Measurements from ENCODE around the gene SERPINB7. TPM values are rescaled to one million over a fixed set of nuclear protein-coding genes. Genes with fewer than 3 reads are reported as not detected.

SERPINB7 gene
- total and polyA plus RNA-seq, 10 of the 15 experiments (the other 5 are each of a cell fraction or from before 2014, with no cell fraction given): not detected

DNA sequence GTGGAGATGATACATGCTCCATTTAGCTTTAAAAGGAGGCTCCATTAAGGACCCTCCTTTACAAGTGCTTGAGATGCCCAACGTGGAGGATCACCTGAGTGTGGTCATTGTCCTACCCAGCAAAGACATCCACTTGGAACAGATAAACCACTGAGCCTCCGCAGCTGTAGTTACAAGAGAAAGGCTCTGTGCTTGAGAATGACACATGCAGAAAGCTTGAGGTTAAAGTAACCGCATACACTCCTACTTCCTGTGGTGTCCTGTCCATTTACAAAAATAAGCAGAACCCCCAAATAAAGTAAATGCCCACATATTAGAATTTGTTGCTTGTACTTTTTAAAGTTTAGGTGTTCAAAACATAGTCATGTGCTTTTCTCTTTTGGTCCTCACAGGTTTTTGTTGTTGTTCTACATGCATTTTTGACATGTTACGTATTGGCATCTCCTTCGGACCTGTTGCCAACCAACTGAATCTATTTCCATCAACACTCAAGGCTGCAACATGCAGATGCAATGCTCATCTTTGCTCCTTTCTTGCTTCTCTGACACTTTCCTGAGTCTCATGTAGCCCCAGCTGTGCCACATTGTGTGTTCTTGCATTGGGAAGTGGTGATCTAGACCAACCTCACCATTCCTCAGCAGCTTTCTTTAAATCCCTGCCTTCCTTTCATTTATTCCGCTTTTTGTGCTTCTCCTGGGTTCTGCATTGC, 56.0 kb downstream of the SERPINB7 start:
- SMC1A ChIA-PET (ENCODE audit: uncharacterized antibody, unreplicated experiment): interaction anchor here (0.9 to 1.3 kb wide), 4 partner anchors 10 to 105 kb away, joined by 3 to 5 read pairs (median 4); no protein-coding TSS in a partner anchor
- DNase-seq (ENCODE audit: low read depth, low spot score) (no peak), FAIRE-seq (peak; percentile 61), ATAC-seq (peak; percentile 91)
- H3K36me3 ChIP-seq (ENCODE audit: control insufficient read depth in 2 of 2, insufficient read depth in 2 of 2, low read length in 1 of 2): no peaks in the 10 kb centered on the region
- no peak overlapping the region for H2AFZ ChIP-seq (ENCODE audit: control insufficient read depth, low read depth, low read length)
- in situ Hi-C loops (cut with MboI) (no loop called here), intact Hi-C loops (cut with micrococcal nuclease; ENCODE audit: unreplicated experiment) (no loop called here)
- H3K4me3 ChIP-seq: no peak overlapping the region
- H3K27me3 ChIP-seq (replicated peaks in 1 of 2; ENCODE audit: control insufficient read depth in 2 of 2, insufficient read depth in 2 of 2, low read length in 1 of 2): no peaks in the 10 kb centered on the region
- H4K20me1 ChIP-seq (ENCODE audit: control insufficient read depth, insufficient read depth): no peaks in the 10 kb centered on the region
- H3K9me3 ChIP-seq (replicated peaks; ENCODE audit: control insufficient read depth, insufficient read depth, low read length): no peaks in the 10 kb centered on the region
- RAD21 ChIA-PET (ENCODE audit: unreplicated experiment): interaction anchor here (0.9 to 1.7 kb wide), 3 partner anchors 13 to 313 kb away, joined by 3 read pairs; no protein-coding TSS in a partner anchor
- 25% methylated on average over 6 of the region's 6 CpGs for WGBS (ENCODE audit: insufficient coverage, insufficient replicate concordance, low lambda C conversion rate, missing lambda C conversion rate)
- peaks cover 14% of the 10 kb centered on the region; the same call in 1 of the 2 replicates for H3K4me1 ChIP-seq (ENCODE audit: control insufficient read depth, insufficient read depth, low read length)
- H3K79me2 ChIP-seq (ENCODE audit: control insufficient read depth, insufficient read depth, low read length): no peaks in the 10 kb centered on the region
- no TSS peak for BruUV-seq (replicated peaks)
- H3K27ac ChIP-seq (ENCODE audit: control insufficient read depth, insufficient read depth): no peak overlapping the region
- CTCF ChIA-PET: interaction anchor here (0.9 to 1.7 kb wide), 5 partner anchors 12 to 312 kb away, joined by 3 to 9 read pairs (median 3); no protein-coding TSS in a partner anchor
- POLR2A ChIA-PET: no interaction called here
- no peak overlapping the region for H3K9ac ChIP-seq (ENCODE audit: control insufficient read depth, insufficient read depth, low read length)
- peak overlapping the region; percentile 1; the same call in 1 of the 2 replicates for H3K4me2 ChIP-seq (ENCODE audit: control insufficient read depth, insufficient read depth)
- TF ChIP-seq CREM (IDR thresholded peaks at IDR 0.05; ENCODE audit: low read depth): 0 out of 2 replicates have a peak, but pooled peaks have one; percentile 17
- no peak for TF ChIP-seq RB1 (IDR thresholded peaks at IDR 0.05; ENCODE audit: borderline replicate concordance)
- no peak for TF ChIP-seq MEF2A (IDR thresholded peaks at IDR 0.05; ENCODE audit: insufficient read depth, low read depth, low read length)
- TF ChIP-seq JUND (IDR thresholded peaks at IDR 0.05; ENCODE audit: low read depth, low read length): no peak
- no peak for TF ChIP-seq KDM1A (IDR thresholded peaks at IDR 0.05; ENCODE audit: borderline replicate concordance)
- TF ChIP-seq SUZ12 (IDR thresholded peaks at IDR 0.05; ENCODE audit: unreplicated experiment): no peak
- no peak for TF ChIP-seq FOXM1 (IDR thresholded peaks at IDR 0.05; ENCODE audit: low read depth, low read length)
- TF ChIP-seq, protein P1, sequence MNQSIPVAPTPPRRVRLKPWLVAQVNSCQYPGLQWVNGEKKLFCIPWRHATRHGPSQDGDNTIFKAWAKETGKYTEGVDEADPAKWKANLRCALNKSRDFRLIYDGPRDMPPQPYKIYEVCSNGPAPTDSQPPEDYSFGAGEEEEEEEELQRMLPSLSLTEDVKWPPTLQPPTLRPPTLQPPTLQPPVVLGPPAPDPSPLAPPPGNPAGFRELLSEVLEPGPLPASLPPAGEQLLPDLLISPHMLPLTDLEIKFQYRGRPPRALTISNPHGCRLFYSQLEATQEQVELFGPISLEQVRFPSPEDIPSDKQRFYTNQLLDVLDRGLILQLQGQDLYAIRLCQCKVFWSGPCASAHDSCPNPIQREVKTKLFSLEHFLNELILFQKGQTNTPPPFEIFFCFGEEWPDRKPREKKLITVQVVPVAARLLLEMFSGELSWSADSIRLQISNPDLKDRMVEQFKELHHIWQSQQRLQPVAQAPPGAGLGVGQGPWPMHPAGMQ (IDR thresholded peaks at IDR 0.05; ENCODE audit: borderline replicate concordance): no peak
- TF ChIP-seq BHLHE40 (IDR thresholded peaks at IDR 0.05; ENCODE audit: borderline replicate concordance in 1 of 2, low read depth in 2 of 2, low read length in 1 of 2): no peak
- TF ChIP-seq EED (IDR thresholded peaks at IDR 0.05; ENCODE audit: low read depth): peak; percentile 69
- no peak for TF ChIP-seq POLR2AphosphoS2 (IDR thresholded peaks at IDR 0.05; ENCODE audit: low read depth, low read length)
- TF ChIP-seq CBFB (IDR thresholded peaks at IDR 0.05; ENCODE audit: low read depth): peak; percentile 77
- TF ChIP-seq HDGF (IDR thresholded peaks at IDR 0.05): no peak
- TF ChIP-seq RUNX3 (IDR thresholded peaks at IDR 0.05; ENCODE audit: low read length): peak; percentile 97
- peak; percentile 51; the same call in 1 of the 2 replicates for TF ChIP-seq NFIC (IDR thresholded peaks at IDR 0.05; ENCODE audit: low read depth, low read length)
- TF ChIP-seq, protein P2, sequence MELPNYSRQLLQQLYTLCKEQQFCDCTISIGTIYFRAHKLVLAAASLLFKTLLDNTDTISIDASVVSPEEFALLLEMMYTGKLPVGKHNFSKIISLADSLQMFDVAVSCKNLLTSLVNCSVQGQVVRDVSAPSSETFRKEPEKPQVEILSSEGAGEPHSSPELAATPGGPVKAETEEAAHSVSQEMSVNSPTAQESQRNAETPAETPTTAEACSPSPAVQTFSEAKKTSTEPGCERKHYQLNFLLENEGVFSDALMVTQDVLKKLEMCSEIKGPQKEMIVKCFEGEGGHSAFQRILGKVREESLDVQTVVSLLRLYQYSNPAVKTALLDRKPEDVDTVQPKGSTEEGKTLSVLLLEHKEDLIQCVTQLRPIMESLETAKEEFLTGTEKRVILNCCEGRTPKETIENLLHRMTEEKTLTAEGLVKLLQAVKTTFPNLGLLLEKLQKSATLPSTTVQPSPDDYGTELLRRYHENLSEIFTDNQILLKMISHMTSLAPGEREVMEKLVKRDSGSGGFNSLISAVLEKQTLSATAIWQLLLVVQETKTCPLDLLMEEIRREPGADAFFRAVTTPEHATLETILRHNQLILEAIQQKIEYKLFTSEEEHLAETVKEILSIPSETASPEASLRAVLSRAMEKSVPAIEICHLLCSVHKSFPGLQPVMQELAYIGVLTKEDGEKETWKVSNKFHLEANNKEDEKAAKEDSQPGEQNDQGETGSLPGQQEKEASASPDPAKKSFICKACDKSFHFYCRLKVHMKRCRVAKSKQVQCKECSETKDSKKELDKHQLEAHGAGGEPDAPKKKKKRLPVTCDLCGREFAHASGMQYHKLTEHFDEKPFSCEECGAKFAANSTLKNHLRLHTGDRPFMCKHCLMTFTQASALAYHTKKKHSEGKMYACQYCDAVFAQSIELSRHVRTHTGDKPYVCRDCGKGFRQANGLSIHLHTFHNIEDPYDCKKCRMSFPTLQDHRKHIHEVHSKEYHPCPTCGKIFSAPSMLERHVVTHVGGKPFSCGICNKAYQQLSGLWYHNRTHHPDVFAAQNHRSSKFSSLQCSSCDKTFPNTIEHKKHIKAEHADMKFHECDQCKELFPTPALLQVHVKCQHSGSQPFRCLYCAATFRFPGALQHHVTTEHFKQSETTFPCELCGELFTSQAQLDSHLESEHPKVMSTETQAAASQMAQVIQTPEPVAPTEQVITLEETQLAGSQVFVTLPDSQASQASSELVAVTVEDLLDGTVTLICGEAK (IDR thresholded peaks at IDR 0.05; ENCODE audit: borderline replicate concordance): 0 out of 2 replicates have a peak, but pooled peaks have one; percentile 22
- TF ChIP-seq, protein P3, sequence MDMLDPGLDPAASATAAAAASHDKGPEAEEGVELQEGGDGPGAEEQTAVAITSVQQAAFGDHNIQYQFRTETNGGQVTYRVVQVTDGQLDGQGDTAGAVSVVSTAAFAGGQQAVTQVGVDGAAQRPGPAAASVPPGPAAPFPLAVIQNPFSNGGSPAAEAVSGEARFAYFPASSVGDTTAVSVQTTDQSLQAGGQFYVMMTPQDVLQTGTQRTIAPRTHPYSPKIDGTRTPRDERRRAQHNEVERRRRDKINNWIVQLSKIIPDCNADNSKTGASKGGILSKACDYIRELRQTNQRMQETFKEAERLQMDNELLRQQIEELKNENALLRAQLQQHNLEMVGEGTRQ (IDR thresholded peaks at IDR 0.05; ENCODE audit: borderline replicate concordance, low read depth, low read length): no peak
- TF ChIP-seq MTA2 (IDR thresholded peaks at IDR 0.05; ENCODE audit: low read depth): no peak
